ENCODE data around the gene WDFY4. TPM values are rescaled to one million over a fixed set of nuclear protein-coding genes. Genes with fewer than 3 reads are reported as not detected.

The WDFY4 gene
- total and polyA plus RNA-seq, 9 of the 15 experiments (the other 6 are each of a cell fraction or from before 2014, with no cell fraction given) = 0.01 to 0.02 (median 0.01) TPM; not detected in 6

DNA sequence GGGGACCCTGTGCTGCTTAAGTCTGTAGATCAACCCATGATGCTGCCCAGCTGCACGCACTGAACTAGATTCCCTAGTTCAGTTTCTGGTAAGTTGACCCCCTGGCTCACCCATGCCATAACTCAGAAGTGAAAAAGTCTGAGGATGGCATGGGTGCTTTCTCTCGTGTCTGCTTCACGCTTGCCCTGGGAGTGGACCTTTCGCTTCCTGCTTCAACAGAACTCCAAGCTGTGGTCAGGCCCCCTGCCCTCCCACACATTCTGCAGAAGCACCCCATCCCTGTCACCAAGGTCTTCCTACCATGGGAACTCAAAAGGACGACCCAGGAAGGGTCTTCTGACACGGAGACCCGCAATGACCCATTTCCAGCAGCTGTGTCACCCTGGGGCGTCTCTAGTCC lies 215.1 kb downstream of the WDFY4 start:
- ChIA-PET POLR2A (interaction anchor here (0.5 to 0.6 kb wide), 3 partner anchors 16 to 467 kb away, joined by 3 read pairs; no protein-coding TSS in a partner anchor), CTCF (ENCODE audit: low intra/inter-chr PET ratio) (no interaction called here)
- DNase-seq (ENCODE audit: extremely low read depth in 1 of 4, low spot score in 3 of 4) (no peak), ATAC-seq (no peak), FAIRE-seq (no peak)
- H3K4me2 ChIP-seq (ENCODE audit: insufficient read depth, low read length) = no peak overlapping the region
- no peaks in the 10 kb centered on the region for H3K36me3 ChIP-seq (ENCODE audit: control insufficient read depth, insufficient read depth, low read length)
- no peak overlapping the region for H3K9ac ChIP-seq (ENCODE audit: insufficient read depth in 1 of 2, low read depth in 2 of 2, low read length in 2 of 2)
- no peak overlapping the region for H3K4me3 ChIP-seq
- BruUV-seq (replicated peaks) = no TSS peak
- no peaks in the 10 kb centered on the region for H4K20me1 ChIP-seq (replicated peaks; ENCODE audit: control insufficient read depth, insufficient read depth, low read length)
- H3K79me2 ChIP-seq (ENCODE audit: control insufficient read depth, insufficient read depth, low read length) = no peaks in the 10 kb centered on the region
- H3K9me1 ChIP-seq (ENCODE audit: control insufficient read depth, insufficient read depth, low read length) = no peaks in the 10 kb centered on the region
- H2AFZ ChIP-seq (ENCODE audit: low read depth, low read length) = no peak overlapping the region; the same call in 1 of the 2 replicates
- H3K4me1 ChIP-seq (replicated peaks in 1 of 2; ENCODE audit: control insufficient read depth in 2 of 2, insufficient read depth in 2 of 2, low read length in 2 of 2) = no peaks in the 10 kb centered on the region
- TF ChIP-seq ZSCAN32 (CRISPR knock-in tag; IDR thresholded peaks at IDR 0.05) = no peak
- TF ChIP-seq FOXJ2 (tag; IDR thresholded peaks at IDR 0.05) = no peak
- TF ChIP-seq SIX5 (IDR thresholded peaks at IDR 0.05; ENCODE audit: borderline replicate concordance in 1 of 2, insufficient read depth in 1 of 2, low read depth in 1 of 2, low read length in 2 of 2) = no peak
- no peak for TF ChIP-seq FUS (optimal IDR thresholded peaks at IDR 0.05; ENCODE audit: low read depth, low read length)
- TF ChIP-seq STAT5B (CRISPR knock-in tag; IDR thresholded peaks at IDR 0.05) = no peak
- no peak for TF ChIP-seq NR3C1 (CRISPR knock-in tag; IDR thresholded peaks at IDR 0.05)
- no peak for TF ChIP-seq SMARCE1 (IDR thresholded peaks at IDR 0.05)
- no peak for TF ChIP-seq SRSF1 (IDR thresholded peaks at IDR 0.05; ENCODE audit: low read depth, low read length)
- no peak for TF ChIP-seq OTX1 (CRISPR knock-in tag; IDR thresholded peaks at IDR 0.05)
- intact Hi-C loops (cut with micrococcal nuclease) (no loop called here), in situ Hi-C loops (cut with MboI) (no loop called here)
- H3K27me3 ChIP-seq (ENCODE audit: control insufficient read depth in 2 of 2, insufficient read depth in 2 of 2, low read length in 2 of 2) = peaks cover 8 to 39% of the 10 kb centered on the region in 2 experiments; a peak in 4 of 5 replicates
- 7% methylated on average over 8 of the region's 8 CpGs for WGBS (ENCODE audit: insufficient coverage, low coverage, missing lambda C conversion rate)
- H3K9me3 ChIP-seq (replicated peaks; ENCODE audit: control insufficient read depth, insufficient read depth, low read depth, low read length) = no peaks in the 10 kb centered on the region
- no peak overlapping the region for H3K27ac ChIP-seq (ENCODE audit: extremely low read depth, low read depth, low read length)
